ENCODE measurements around the gene HSPG2. TPM values are rescaled to one million over a fixed set of nuclear protein-coding genes. Genes with fewer than 3 reads are reported as not detected.

HSPG2 gene
- total RNA-seq, 1 donor from 2014 or later, result 197 TPM

- H3K4me1 Mint-ChIP-seq (ENCODE audit: unreplicated experiment), result peaks cover 76% of the 10 kb centered on the region
- H3K36me3 Mint-ChIP-seq (ENCODE audit: unreplicated experiment), result no peaks in the 10 kb centered on the region
- TF ChIP-seq CTCF (IDR thresholded peaks at IDR 0.05), result no peak
- peak; percentile 80 for DNase-seq (ENCODE audit: extremely low spot score, unreplicated experiment)
- H3K27me3 Mint-ChIP-seq (ENCODE audit: unreplicated experiment), result no peaks in the 10 kb centered on the region
- H3K27ac Mint-ChIP-seq (ENCODE audit: unreplicated experiment), result peak overlapping the region; percentile 48
- no peaks in the 10 kb centered on the region for H3K9me3 Mint-ChIP-seq (ENCODE audit: unreplicated experiment)
- no peak overlapping the region for H3K4me3 Mint-ChIP-seq (ENCODE audit: unreplicated experiment)
These were observed 32.2 kb downstream of the HSPG2 start for GRCh38 chr1:21904704-21905520.

- no peaks in the 10 kb centered on the region for H3K27me3 Mint-ChIP-seq (ENCODE audit: unreplicated experiment)
- DNase-seq (ENCODE audit: extremely low spot score, unreplicated experiment), result no peak
- no peaks in the 10 kb centered on the region for H3K9me3 Mint-ChIP-seq (ENCODE audit: unreplicated experiment)
- TF ChIP-seq CTCF (IDR thresholded peaks at IDR 0.05), result no peak
- H3K4me3 Mint-ChIP-seq (ENCODE audit: unreplicated experiment), result no peak overlapping the region
- no peaks in the 10 kb centered on the region for H3K36me3 Mint-ChIP-seq (ENCODE audit: unreplicated experiment)
- no peak overlapping the region for H3K27ac Mint-ChIP-seq (ENCODE audit: unreplicated experiment)
- peaks cover 76% of the 10 kb centered on the region for H3K4me1 Mint-ChIP-seq (ENCODE audit: unreplicated experiment)
These were observed 32.7 kb downstream of the HSPG2 start for GRCh38 chr1:21904454-21904703.

GRCh38 chr1:21903638-21904453, 33.3 kb downstream of the HSPG2 start:
- H3K4me3 Mint-ChIP-seq (ENCODE audit: unreplicated experiment), result no peak overlapping the region
- peaks cover 76% of the 10 kb centered on the region for H3K4me1 Mint-ChIP-seq (ENCODE audit: unreplicated experiment)
- no peaks in the 10 kb centered on the region for H3K36me3 Mint-ChIP-seq (ENCODE audit: unreplicated experiment)
- no peaks in the 10 kb centered on the region for H3K27me3 Mint-ChIP-seq (ENCODE audit: unreplicated experiment)
- peak overlapping the region; percentile 69 for H3K27ac Mint-ChIP-seq (ENCODE audit: unreplicated experiment)
- no peak for DNase-seq (ENCODE audit: extremely low spot score, unreplicated experiment)
- TF ChIP-seq CTCF (IDR thresholded peaks at IDR 0.05), result no peak
- no peaks in the 10 kb centered on the region for H3K9me3 Mint-ChIP-seq (ENCODE audit: unreplicated experiment)

- Mint-ChIP-seq H3K4me3 (ENCODE audit: unreplicated experiment) (no peak overlapping the region), H3K4me1 (ENCODE audit: unreplicated experiment) (peaks cover 81% of the 10 kb centered on the region), H3K27me3 (ENCODE audit: unreplicated experiment) (no peaks in the 10 kb centered on the region)
These were observed 34.8 kb downstream of the HSPG2 start for GRCh38 chr1:21902026-21903012.

More at GRCh38 chr1:21902026-21903012, 34.8 kb downstream of the HSPG2 start:
- H3K27ac Mint-ChIP-seq (ENCODE audit: unreplicated experiment), result peak overlapping the region; percentile 56
- no peak for TF ChIP-seq CTCF (IDR thresholded peaks at IDR 0.05)
- H3K36me3 Mint-ChIP-seq (ENCODE audit: unreplicated experiment), result no peaks in the 10 kb centered on the region
- DNase-seq (ENCODE audit: extremely low spot score, unreplicated experiment), result no peak
- H3K9me3 Mint-ChIP-seq (ENCODE audit: unreplicated experiment), result no peaks in the 10 kb centered on the region
